Keratinocyte (primary cell): ENCODE measurements around the gene CCDC107. TPM values are rescaled to one million over a fixed set of nuclear protein-coding genes. Genes with fewer than 3 reads are reported as not detected.

ENCODE experiments used
- DNase-seq: peaks from one replicate; pipeline ENCODE4 v3.0.0-alpha.2; 2011; ENCODE audit warnings: low read depth, missing footprints, low spot score
- FAIRE-seq: peaks from 2 replicates; lab custom pipeline; 2011; peaks lifted over from hg19 to GRCh38; lab: Jason Lieb, UNC
- H2AFZ ChIP-seq: 2 replicates; pipeline ENCODE4 v1.6.0; 2012; ENCODE audit warnings: low read length, control low read depth, inconsistent platforms; ENCODE audit not compliant: control insufficient read depth
- H3K27ac ChIP-seq: 2 replicates; pipeline ENCODE4 v1.5.1; 2011; ENCODE audit warnings: low read length; ENCODE audit not compliant: control insufficient read depth, insufficient read depth
- H3K27me3 ChIP-seq: 3 replicates; pipeline ENCODE4 v1.6.0; 2011; ENCODE audit warnings: low read length; ENCODE audit not compliant: control insufficient read depth, insufficient read depth; ENCODE audit errors: extremely low read depth
- H3K36me3 ChIP-seq, 2 experiments: 2 replicates in 1 of 2; 3 replicates in 1 of 2; pipeline ENCODE4 v1.5.1; 2011; ENCODE audit warnings: low read length in 2 of 2, mild to moderate bottlenecking in 1 of 2; ENCODE audit not compliant: control insufficient read depth in 2 of 2, insufficient read depth in 2 of 2; ENCODE audit errors: extremely low read depth in 1 of 2
- H3K4me1 ChIP-seq: 3 replicates; pipeline ENCODE4 v1.5.1; 2011; ENCODE audit warnings: low read length; ENCODE audit not compliant: control insufficient read depth, insufficient read depth; ENCODE audit errors: extremely low read depth
- H3K4me2 ChIP-seq: 3 replicates; pipeline ENCODE4 v1.6.0; 2011; ENCODE audit warnings: low read depth, low read length; ENCODE audit not compliant: control insufficient read depth, insufficient read depth; ENCODE audit errors: extremely low read depth
- H3K4me3 ChIP-seq, 3 experiments: fragments of 200-600 bp in 1 of 3; sonication (generic) in 1 of 3; 2 replicates in 2 of 3; 3 replicates in 1 of 3; pipeline ENCODE4 v1.5.1; 2011 to 2016; ENCODE audit warnings: low read length in 3 of 3, mild to moderate bottlenecking in 3 of 3, control low read depth in 2 of 3, inconsistent platforms in 1 of 3, low read depth in 1 of 3, mixed read lengths in 1 of 3, mixed run types in 1 of 3, moderate library complexity in 1 of 3; ENCODE audit not compliant: control insufficient read depth in 2 of 3, insufficient read depth in 2 of 3; ENCODE audit errors: extremely low read depth in 1 of 3
- H3K79me2 ChIP-seq: 2 replicates; pipeline ENCODE4 v1.6.0; 2012; ENCODE audit warnings: low read length; ENCODE audit not compliant: control insufficient read depth, insufficient read depth
- H3K9ac ChIP-seq: 3 replicates; pipeline ENCODE4 v1.6.0; 2011; ENCODE audit warnings: low read length; ENCODE audit not compliant: control insufficient read depth, insufficient read depth; ENCODE audit errors: extremely low read depth
- H3K9me1 ChIP-seq: 3 replicates; pipeline ENCODE4 v1.6.0; 2011; ENCODE audit warnings: low read length; ENCODE audit not compliant: control insufficient read depth, insufficient read depth; ENCODE audit errors: extremely low read depth
- H3K9me3 ChIP-seq: 2 replicates; pipeline ENCODE4 v1.5.1; 2012; ENCODE audit warnings: low read depth, low read length; ENCODE audit not compliant: control insufficient read depth
- H4K20me1 ChIP-seq: 3 replicates; pipeline ENCODE4 v1.6.0; 2011; ENCODE audit warnings: low read length; ENCODE audit not compliant: control insufficient read depth, insufficient read depth; ENCODE audit errors: extremely low read depth
- CTCF ChIP-seq, 3 experiments: IDR thresholded peaks in 1 of 3; conservative IDR thresholded peaks in 1 of 3; optimal IDR thresholded peaks in 1 of 3; 2 replicates in 2 of 3; 3 replicates in 1 of 3; pipeline versions ENCODE3 to v1.5.1; 2011; ENCODE audit warnings: low read length in 3 of 3, mild to moderate bottlenecking in 3 of 3, moderate library complexity in 2 of 3, control low read depth in 1 of 3, inconsistent platforms in 1 of 3; ENCODE audit not compliant: insufficient read depth in 2 of 3; ENCODE audit errors: extremely low read depth in 1 of 3
- EZH2 ChIP-seq: IDR thresholded peaks from one replicate; pipeline ENCODE4 v1.6.1; 2012; ENCODE audit warnings: inconsistent platforms, mild to moderate bottlenecking, low read length, moderate library complexity
- dilution Hi-C: fragments of 300-500 bp; cut with MboI; formaldehyde crosslinking; loops from one replicate; pipeline ENCODE4 v1.7.0; 2020; ENCODE audit warnings: low sequenced_read_pairs; ENCODE audit not compliant: extremely low pct_ligation_motif_present
- polyA plus RNA-seq, 5 experiments: library from polyadenylated mRNA; depleted of rRNA in 3 of 5; stranded (reverse) in 3 of 5; stranded (forward) in 1 of 5; unstranded in 1 of 5; fragments of >200 nt; gene quantifications; 1 replicate in 1 of 5; 2 replicates in 3 of 5; 3 replicates in 1 of 5; pipeline versions ENCODE4 v1.2.1 to v1.2.3, GENCODE V29; 2011 to 2012; ENCODE audit warnings: missing spikeins in 2 of 5, low read depth in 1 of 5, low replicate concordance in 1 of 5

CCDC107 gene
- polyA plus RNA-seq, 1 donor (not counting 4 experiments of a cell fraction or from before 2014, with no cell fraction given), result 10.5 TPM

- Histone ChIP-seq H3K27ac (no peak overlapping the region), H3K79me2 (no peaks in the 10 kb centered on the region), H2AFZ (no peak overlapping the region), H3K4me3 (no peak overlapping the region), H3K27me3 (no peaks in the 10 kb centered on the region), H4K20me1 (peaks cover 3% of the 10 kb centered on the region), H3K4me2 (no peak overlapping the region), H3K36me3 (peaks cover 6% of the 10 kb centered on the region in 2 experiments), H3K9me3 (no peaks in the 10 kb centered on the region), H3K9me1 (no peaks in the 10 kb centered on the region), H3K9ac (no peak overlapping the region), H3K4me1 (peaks cover 16% of the 10 kb centered on the region)
- TF ChIP-seq EZH2 (no peak), CTCF (optimal IDR thresholded peaks at IDR 0.05 in 1 of 3, IDR thresholded peaks at IDR 0.05 in 1 of 3, conservative IDR thresholded peaks at IDR 0.05 in 1 of 3; ENCODE audit: extremely low read depth in 1 of 3, insufficient read depth in 2 of 3, low read length in 3 of 3) (no peak)
- DNase-seq (no peak), FAIRE-seq (no peak)
- dilution Hi-C loops, result no loop called here
Measured at GRCh38 chr9:35691757-35692301, 33.7 kb downstream of the CCDC107 start.

- Histone ChIP-seq H3K27ac (no peak overlapping the region), H3K27me3 (no peaks in the 10 kb centered on the region), H3K9ac (no peak overlapping the region), H3K4me2 (no peak overlapping the region), H3K9me3 (no peaks in the 10 kb centered on the region), H3K36me3 (peaks cover 35 to 41% of the 10 kb centered on the region in 2 experiments), H3K9me1 (no peaks in the 10 kb centered on the region), H4K20me1 (peaks cover 3% of the 10 kb centered on the region), H3K79me2 (no peaks in the 10 kb centered on the region), H3K4me3 (no peak overlapping the region), H2AFZ (no peak overlapping the region), H3K4me1 (no peaks in the 10 kb centered on the region)
- TF ChIP-seq CTCF (optimal IDR thresholded peaks at IDR 0.05 in 1 of 3, IDR thresholded peaks at IDR 0.05 in 1 of 3, conservative IDR thresholded peaks at IDR 0.05 in 1 of 3; ENCODE audit: extremely low read depth in 1 of 3, insufficient read depth in 2 of 3, low read length in 3 of 3) (no peak), EZH2 (no peak)
- dilution Hi-C loops, result no loop called here
- FAIRE-seq, result peak; percentile 23
- DNase-seq, result no peak
Measured at GRCh38 chr9:35695943-35696401, 37.9 kb downstream of the CCDC107 start.
